OCI-LY1 (cell line): ENCODE measurements around the gene ZNF451.

Experiments
- CTCF ChIP-seq: fragments of 200-600 bp; sonication (generic), shearing (Covaris generic); IDR thresholded peaks from 2 replicates; pipeline ENCODE4 v1.5.1; 2017; ENCODE audit warnings: mild to moderate bottlenecking, antibody characterized with exemption, low read length, moderate library complexity, mixed read lengths
- EZH2 ChIP-seq: fragments of 200-600 bp; sonication (generic), shearing (Covaris generic); IDR thresholded peaks from 2 replicates; pipeline ENCODE4 v1.8.0; 2017; ENCODE audit warnings: borderline replicate concordance, mixed run types, mild to moderate bottlenecking, antibody characterized with exemption, low read length, moderate library complexity, mixed read lengths

- no peak for TF ChIP-seq EZH2
- no peak for TF ChIP-seq CTCF
Observed at GRCh38 chr6:57142178-57142525, 52.2 kb downstream of the ZNF451 start.
